GM21717 (cell line): Measurements from ENCODE around the gene PDP2.
"Not testable (repeated sequence)": the region's sequence is repeated elsewhere in the genome, so short reads cannot be mapped to it uniquely, and the experiment has no call there.

Source experiments
- ATAC-seq: cut with Tn5 transposase; IDR thresholded peaks from one replicate; pipeline ENCODE4 v1.9.1; 2021; ENCODE audit warnings: mild to moderate bottlenecking, moderate library complexity; ENCODE audit not compliant: unreplicated experiment

Gene PDP2

GRCh38 chr16:66933776-66934137 lies 53.4 kb downstream of the PDP2 start:
- peak; percentile 14 for ATAC-seq

- peak; percentile 56 for ATAC-seq
Measured at GRCh38 chr16:66934138-66934838, 54.0 kb downstream of the PDP2 start, which contains the start of gene CIAO2B. CIAO2B (minus strand) TSS chr16:66934402; CDS start chr16:66934364, 38 bp downstream.

- not testable (repeated sequence) for ATAC-seq
Measured at GRCh38 chr16:66934839-66935313, 54.6 kb downstream of the PDP2 start.

- ATAC-seq = no peak
Measured at GRCh38 chr16:66935314-66936011, 55.1 kb downstream of the PDP2 start, which contains the start of gene CES2. CES2 (plus strand) TSS chr16:66935516; CDS start chr16:66935636, 120 bp downstream.

- no peak for ATAC-seq
Measured at GRCh38 chr16:66936462-66936861, 56.1 kb downstream of the PDP2 start.

- ATAC-seq = no peak
Measured at GRCh38 chr16:66936889-66937554, 56.7 kb downstream of the PDP2 start.

- ATAC-seq = no peak
Measured at GRCh38 chr16:66937725-66938337, 57.5 kb downstream of the PDP2 start.

GRCh38 chr16:66939366-66939765 lies 59.1 kb downstream of the PDP2 start:
- no peak for ATAC-seq

- ATAC-seq = no peak
Measured at GRCh38 chr16:66940236-66940635, 59.9 kb downstream of the PDP2 start.
